HG03342 (cell line): ENCODE data around the gene EPRS1.

ENCODE experiments used
- ATAC-seq: cut with Tn5 transposase; IDR thresholded peaks from one replicate; pipeline ENCODE4 v1.9.1; 2021; ENCODE audit warnings: mild to moderate bottlenecking, moderate library complexity; ENCODE audit not compliant: unreplicated experiment

EPRS1 gene

GRCh38 chr1:220046052-220046930, at the start of gene EPRS1:
Gene EPRS1, minus strand, starts transcription at chr1:220046505. Its CDS starts 117 bp downstream, at chr1:220046388.
- peak; percentile 99 for ATAC-seq

GRCh38 chr1:220094016-220094911, 48.0 kb upstream of the EPRS1 start, which contains the start of gene IARS2:
Gene IARS2, plus strand, starts transcription at chr1:220094132. Its CDS starts 85 bp downstream, at chr1:220094217.
- ATAC-seq, result peak; percentile 65

GRCh38 chr1:220093361-220094015, 47.2 kb upstream of the EPRS1 start:
- ATAC-seq, result peak; percentile 10

- ATAC-seq, result no peak
Observed at GRCh38 chr1:220092694-220093093, 46.4 kb upstream of the EPRS1 start.

- peak; percentile 62 for ATAC-seq
Observed at GRCh38 chr1:220089650-220090556, 43.6 kb upstream of the EPRS1 start, which contains the start of gene BPNT1. Gene BPNT1, minus strand, starts transcription at chr1:220089788. Its CDS starts 9,942 bp downstream, at chr1:220079846.

- peak; percentile 59 for ATAC-seq
Observed at GRCh38 chr1:220086261-220086686, 40.0 kb upstream of the EPRS1 start.

- no peak for ATAC-seq
Observed at GRCh38 chr1:220084460-220084859, 38.2 kb upstream of the EPRS1 start.

GRCh38 chr1:220077887-220078286, 31.6 kb upstream of the EPRS1 start:
- ATAC-seq, result no peak

- no peak for ATAC-seq
Observed at GRCh38 chr1:220076861-220077762, 30.8 kb upstream of the EPRS1 start.

- no peak for ATAC-seq
Observed at GRCh38 chr1:220067269-220068204, 21.2 kb upstream of the EPRS1 start.

GRCh38 chr1:220062629-220063028, 16.3 kb upstream of the EPRS1 start:
- ATAC-seq, result no peak

- no peak for ATAC-seq
Observed at GRCh38 chr1:220060876-220061275, 14.6 kb upstream of the EPRS1 start.

- no peak for ATAC-seq
Observed at GRCh38 chr1:220056374-220056773, 10.1 kb upstream of the EPRS1 start.

GRCh38 chr1:220045356-220046051, 801 bp downstream of the EPRS1 start:
- no peak for ATAC-seq

GRCh38 chr1:220044678-220045355, 1.5 kb downstream of the EPRS1 start:
- ATAC-seq, result no peak

- ATAC-seq, result no peak
Observed at GRCh38 chr1:220043646-220044045, 2.7 kb downstream of the EPRS1 start.
